HCT116 (cell line): ENCODE results near the gene TCF20. TPM values are rescaled to one million over a fixed set of nuclear protein-coding genes. Genes with fewer than 3 reads are reported as not detected.

ENCODE experiments used
- ATAC-seq: fragments of 200-7000 bp; cut with Tn5 transposase; 2 replicates; pipeline ENCODE4 v1.9.1; 2020; ENCODE audit warnings: mild to moderate bottlenecking, moderate library complexity
- BruUV-seq: library from RNA; stranded (reverse); fragments of 400-500 nt; replicated peaks from 2 replicates; lab custom pipeline; 2021; lab: Mats Ljungman, UMichigan
- CTCF ChIA-PET: fragments of 300-600 bp; sonication (Branson Sonifier 250); formaldehyde crosslinking; loops from one replicate; lab custom pipeline; 2021; ENCODE audit warnings: antibody characterized with exemption; lab: Charles Lee
- POLR2A ChIA-PET: fragments of 300-600, 350-600 bp; sonication (Branson Sonifier 250); formaldehyde crosslinking; loops from one replicate; lab custom pipeline; 2021; ENCODE audit warnings: antibody characterized with exemption; lab: Charles Lee
- RAD21 ChIA-PET, 2 experiments: fragments of 300-600 bp; sonication (Branson Sonifier 250); formaldehyde crosslinking; loops; one replicate each; lab custom pipeline; 2023; ENCODE audit warnings: low total read pairs in 2 of 2; ENCODE audit not compliant: uncharacterized antibody in 2 of 2, unreplicated experiment in 2 of 2, low non-redundant PET in 1 of 2; lab: Charles Lee
- DNase-seq: peaks from one replicate; pipeline ENCODE4 v3.0.0-alpha.2; 2010; ENCODE audit warnings: low read depth, low spot score
- H2AFZ ChIP-seq: fragments of 200-600 bp; shearing (Covaris generic), sonication (generic); 2 replicates; pipeline ENCODE4 v1.6.1; 2017; ENCODE audit warnings: low read depth, mixed run types, mixed read lengths, antibody characterized with exemption, low read length; ENCODE audit not compliant: poor library complexity, severe bottlenecking
- H3K27ac ChIP-seq: 2 replicates; pipeline ENCODE4 v1.5.1; 2012; ENCODE audit warnings: low read depth, low read length
- H3K27me3 ChIP-seq: fragments of 200-600 bp; sonication (generic); 2 replicates; pipeline ENCODE4 v1.6.1; 2016; ENCODE audit warnings: mixed run types, low read length, mixed read lengths; ENCODE audit not compliant: insufficient read depth
- H3K36me3 ChIP-seq, 2 experiments: fragments of 200-500 bp in 1 of 2; fragments of 200-600 bp in 1 of 2; sonication (Bioruptor generic) in 1 of 2; sonication (generic) in 1 of 2; 2 replicates each; pipeline versions ENCODE4 v1.5.1 to v1.6.1; 2014 to 2016; ENCODE audit warnings: low read length in 2 of 2, inconsistent platforms in 1 of 2, mixed read lengths in 1 of 2, mixed run types in 1 of 2; ENCODE audit not compliant: insufficient read depth in 2 of 2, control insufficient read depth in 1 of 2
- H3K4me1 ChIP-seq, 2 experiments: fragments of 200-600 bp in 1 of 2; sonication (generic) in 1 of 2; 2 replicates each; pipeline versions ENCODE4 v1.5.1 to v1.6.1; 2012 to 2017; ENCODE audit warnings: low read length in 2 of 2, inconsistent platforms in 1 of 2, mild to moderate bottlenecking in 1 of 2, mixed read lengths in 1 of 2, mixed run types in 1 of 2, moderate library complexity in 1 of 2; ENCODE audit not compliant: insufficient read depth in 2 of 2, control insufficient read depth in 1 of 2
- H3K4me2 ChIP-seq: fragments of 200-600 bp; sonication (generic); 2 replicates; pipeline ENCODE4 v1.6.1; 2017; ENCODE audit warnings: mixed run types, low read length, mixed read lengths
- H3K4me3 ChIP-seq, 2 experiments: fragments of 200-600 bp in 1 of 2; sonication (generic) in 1 of 2; replicated peaks in 1 of 2; 2 replicates each; pipeline ENCODE4 v1.5.1; 2011 to 2016; ENCODE audit warnings: low read length in 2 of 2, control low read depth in 1 of 2, low read depth in 1 of 2, mild to moderate bottlenecking in 1 of 2, mixed read lengths in 1 of 2, mixed run types in 1 of 2
- H3K79me2 ChIP-seq: fragments of 200-600 bp; sonication (generic); 2 replicates; pipeline ENCODE4 v1.6.1; 2017; ENCODE audit warnings: mild to moderate bottlenecking, mixed run types, low read length, moderate library complexity, mixed read lengths; ENCODE audit not compliant: insufficient read depth
- H3K9ac ChIP-seq: fragments of 200-600 bp; sonication (generic); 2 replicates; pipeline ENCODE4 v1.6.1; 2016; ENCODE audit warnings: low read length, mixed read lengths
- H3K9me2 ChIP-seq: fragments of 200-600 bp; sonication (generic), shearing (Covaris generic); 2 replicates; pipeline ENCODE4 v1.6.1; 2017; ENCODE audit warnings: mixed run types, mild to moderate bottlenecking, moderate library complexity; ENCODE audit not compliant: insufficient read depth
- H3K9me3 ChIP-seq, 2 experiments: fragments of 200-500 bp in 1 of 2; fragments of 200-600 bp in 1 of 2; sonication (Bioruptor generic) in 1 of 2; sonication (generic) in 1 of 2; 2 replicates each; pipeline ENCODE4 v1.6.1; 2014 to 2017; ENCODE audit warnings: low read length in 2 of 2, mixed read lengths in 2 of 2, inconsistent platforms in 1 of 2, low read depth in 1 of 2, mild to moderate bottlenecking in 1 of 2, mixed run types in 1 of 2, moderate library complexity in 1 of 2; ENCODE audit not compliant: control insufficient read depth in 1 of 2, insufficient read depth in 1 of 2
- H4K20me1 ChIP-seq: fragments of 200-600 bp; sonication (generic), shearing (Covaris generic); 2 replicates; pipeline ENCODE4 v1.6.1; 2017; ENCODE audit warnings: mixed run types, mild to moderate bottlenecking, moderate library complexity; ENCODE audit not compliant: insufficient read depth
- EGR1 ChIP-seq: IDR thresholded peaks from 2 replicates; pipeline ENCODE4 v1.6.1; 2012; ENCODE audit warnings: low read depth
- EZH2 ChIP-seq: fragments of 200-600 bp; sonication (generic); IDR thresholded peaks from 2 replicates; pipeline ENCODE4 v1.6.1; 2017; ENCODE audit warnings: antibody characterized with exemption, mixed run types
- FOSL1 ChIP-seq: IDR thresholded peaks from 2 replicates; pipeline ENCODE4 v1.6.1; 2012; ENCODE audit warnings: low read depth
- JUND ChIP-seq: IDR thresholded peaks from 2 replicates; pipeline ENCODE4 v1.6.1; 2012
- POLR2A ChIP-seq: IDR thresholded peaks from 2 replicates; pipeline ENCODE4 v1.7.0; 2011; ENCODE audit warnings: borderline replicate concordance; ENCODE audit not compliant: insufficient read depth, insufficient read length; ENCODE audit errors: extremely low read depth
- SIN3A ChIP-seq: IDR thresholded peaks from 2 replicates; pipeline ENCODE4 v1.6.1; 2012; ENCODE audit warnings: low read depth
- ZFX ChIP-seq: fragments of 450-650 bp; IDR thresholded peaks from 2 replicates; pipeline ENCODE4 v1.6.1; 2017
- intact Hi-C: fragments of 100-400 bp; cut with micrococcal nuclease; formaldehyde crosslinking; loops from 2 replicates; pipeline ENCODE4 v1.10.0; 2022
- total RNA-seq: library from RNA; stranded (reverse); gene quantifications from one replicate; pipeline ENCODE4 v1.2.1, GENCODE V29; 2021; ENCODE audit not compliant: unreplicated experiment
- TF ChIP-seq, protein P1 (sequence below): IDR thresholded peaks from 2 replicates; pipeline ENCODE4 v1.6.1; 2012
- TF ChIP-seq, protein P2 (sequence below): IDR thresholded peaks from 2 replicates; pipeline ENCODE4 v1.6.1; 2012
- TF ChIP-seq, protein P3 (sequence below): IDR thresholded peaks from 2 replicates; pipeline ENCODE4 v1.6.1; 2011; ENCODE audit warnings: mild to moderate bottlenecking, low read length, moderate library complexity; ENCODE audit not compliant: insufficient replicate concordance; ENCODE audit errors: extremely low read depth

The TCF20 gene
- total RNA-seq, 1 experiment from 2014 or later: 66.7 TPM

DNA sequence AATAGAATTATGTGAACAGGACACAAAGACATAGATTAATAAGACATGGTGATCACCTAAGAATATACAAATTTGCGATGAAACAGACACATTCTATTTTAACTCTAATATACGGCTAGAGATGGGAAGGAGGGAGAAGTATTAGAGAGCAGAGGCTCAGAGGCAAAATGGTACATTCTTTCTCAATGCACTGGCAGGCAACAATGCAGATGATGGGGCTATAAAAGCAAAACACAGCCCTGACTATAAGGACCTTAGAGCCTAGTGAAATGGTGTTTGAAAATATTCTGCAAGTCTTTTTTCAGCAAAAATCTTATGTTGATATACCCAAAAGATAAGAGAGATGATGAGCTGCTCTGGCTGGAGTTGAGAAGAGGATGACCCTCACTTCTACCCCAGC, 13.1 kb downstream of the TCF20 start:
- Histone ChIP-seq H3K36me3 (no peaks in the 10 kb centered on the region), H3K79me2 (peaks cover 99% of the 10 kb centered on the region), H4K20me1 (peaks cover 16% of the 10 kb centered on the region; the same call in 1 of the 2 replicates), H3K4me1 (no peaks in the 10 kb centered on the region), H3K9me3 (no peaks in the 10 kb centered on the region), H3K4me2 (no peak overlapping the region), H3K4me3 (no peak overlapping the region), H3K9ac (no peak overlapping the region), H3K9me2 (no peaks in the 10 kb centered on the region), H2AFZ (no peak overlapping the region), H3K27ac (no peak overlapping the region), H3K27me3 (no peaks in the 10 kb centered on the region)
- intact Hi-C loops: no loop called here
- POLR2A ChIA-PET: no interaction called here
- TF ChIP-seq, protein P1, sequence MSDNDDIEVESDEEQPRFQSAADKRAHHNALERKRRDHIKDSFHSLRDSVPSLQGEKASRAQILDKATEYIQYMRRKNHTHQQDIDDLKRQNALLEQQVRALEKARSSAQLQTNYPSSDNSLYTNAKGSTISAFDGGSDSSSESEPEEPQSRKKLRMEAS: no peak
- TF ChIP-seq POLR2A: no peak
- no TSS peak for BruUV-seq
- DNase-seq: no peak
- CTCF ChIA-PET: no interaction called here
- ATAC-seq: no peak
- RAD21 ChIA-PET: no interaction called here

DNA sequence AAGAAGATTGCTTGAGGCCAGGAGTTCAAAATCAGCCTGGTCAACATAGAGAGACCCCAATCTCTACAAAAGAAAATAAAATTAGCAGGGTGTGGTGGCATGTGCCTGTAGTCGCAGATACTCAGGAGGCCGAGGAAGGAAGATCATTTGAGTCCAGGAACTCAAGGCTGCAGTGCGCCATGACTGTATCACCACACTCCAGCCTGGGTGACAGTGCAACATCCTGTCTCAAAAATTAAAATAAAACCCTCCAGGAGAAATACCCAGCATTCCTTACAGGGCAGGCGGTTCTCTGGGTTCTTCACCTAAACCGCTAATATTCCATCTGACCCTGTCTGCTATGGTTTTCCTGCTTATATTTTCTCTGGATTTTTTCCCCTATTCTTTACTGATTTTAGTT, 13.5 kb downstream of the TCF20 start:
- RAD21 ChIA-PET: no interaction called here
- POLR2A ChIA-PET: no interaction called here
- no peak overlapping the region for H3K27ac ChIP-seq
- no peak overlapping the region for H2AFZ ChIP-seq
- CTCF ChIA-PET: no interaction called here
- H4K20me1 ChIP-seq: peaks cover 16% of the 10 kb centered on the region; the same call in 1 of the 2 replicates
- DNase-seq (no peak), ATAC-seq (no peak)
- TF ChIP-seq EGR1 (no peak), SIN3A (no peak), EZH2 (no peak), JUND (no peak), ZFX (no peak), FOSL1 (no peak)
- TF ChIP-seq, protein P2, sequence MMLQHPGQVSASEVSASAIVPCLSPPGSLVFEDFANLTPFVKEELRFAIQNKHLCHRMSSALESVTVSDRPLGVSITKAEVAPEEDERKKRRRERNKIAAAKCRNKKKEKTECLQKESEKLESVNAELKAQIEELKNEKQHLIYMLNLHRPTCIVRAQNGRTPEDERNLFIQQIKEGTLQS: no peak
- TF ChIP-seq, protein P3, sequence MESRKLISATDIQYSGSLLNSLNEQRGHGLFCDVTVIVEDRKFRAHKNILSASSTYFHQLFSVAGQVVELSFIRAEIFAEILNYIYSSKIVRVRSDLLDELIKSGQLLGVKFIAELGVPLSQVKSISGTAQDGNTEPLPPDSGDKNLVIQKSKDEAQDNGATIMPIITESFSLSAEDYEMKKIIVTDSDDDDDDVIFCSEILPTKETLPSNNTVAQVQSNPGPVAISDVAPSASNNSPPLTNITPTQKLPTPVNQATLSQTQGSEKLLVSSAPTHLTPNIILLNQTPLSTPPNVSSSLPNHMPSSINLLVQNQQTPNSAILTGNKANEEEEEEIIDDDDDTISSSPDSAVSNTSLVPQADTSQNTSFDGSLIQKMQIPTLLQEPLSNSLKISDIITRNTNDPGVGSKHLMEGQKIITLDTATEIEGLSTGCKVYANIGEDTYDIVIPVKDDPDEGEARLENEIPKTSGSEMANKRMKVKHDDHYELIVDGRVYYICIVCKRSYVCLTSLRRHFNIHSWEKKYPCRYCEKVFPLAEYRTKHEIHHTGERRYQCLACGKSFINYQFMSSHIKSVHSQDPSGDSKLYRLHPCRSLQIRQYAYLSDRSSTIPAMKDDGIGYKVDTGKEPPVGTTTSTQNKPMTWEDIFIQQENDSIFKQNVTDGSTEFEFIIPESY: no peak
- no peak overlapping the region for H3K9ac ChIP-seq
- H3K9me2 ChIP-seq: no peaks in the 10 kb centered on the region
- no TSS peak for BruUV-seq
- intact Hi-C loops: no loop called here
- no peaks in the 10 kb centered on the region for H3K4me1 ChIP-seq
- H3K79me2 ChIP-seq: peaks cover 98% of the 10 kb centered on the region
- no peak overlapping the region for H3K4me2 ChIP-seq
- H3K36me3 ChIP-seq: no peaks in the 10 kb centered on the region
- no peaks in the 10 kb centered on the region for H3K27me3 ChIP-seq
- no peaks in the 10 kb centered on the region for H3K9me3 ChIP-seq
- no peak overlapping the region for H3K4me3 ChIP-seq
